Duodenal mucosa (tissue), 2 donors: ENCODE data around the gene WDR48.
"Not testable (repeated sequence)": the region's sequence is repeated elsewhere in the genome, so short reads cannot be mapped to it uniquely, and the experiment has no call there.

Source experiments
- H3K27ac ChIP-seq: one replicate; pipeline ENCODE4 v1.7.0; 2013; ENCODE audit warnings: low read depth, low read length
- H3K27me3 ChIP-seq, 2 donors: one replicate each; pipeline ENCODE4 v1.7.0; 2013; ENCODE audit warnings: low read length in 2 of 2, control low read depth in 1 of 2; ENCODE audit not compliant: insufficient read depth in 2 of 2, control insufficient read depth in 1 of 2
- H3K36me3 ChIP-seq, 2 donors: one replicate each; pipeline ENCODE4 v1.7.0; 2013; ENCODE audit warnings: low read length in 2 of 2, control low read depth in 1 of 2; ENCODE audit not compliant: insufficient read depth in 2 of 2, control insufficient read depth in 1 of 2
- H3K4me1 ChIP-seq, 2 donors: one replicate each; pipeline ENCODE4 v1.7.0; 2013; ENCODE audit warnings: low read length in 2 of 2, control low read depth in 1 of 2; ENCODE audit not compliant: insufficient read depth in 2 of 2, control insufficient read depth in 1 of 2
- H3K4me3 ChIP-seq, 2 donors: one replicate each; pipeline ENCODE4 v1.7.0; 2013; ENCODE audit warnings: low read length in 2 of 2, low read depth in 1 of 2
- H3K9ac ChIP-seq, 2 donors: one replicate each; pipeline ENCODE4 v1.7.0; 2013; ENCODE audit warnings: low read length in 2 of 2, low read depth in 1 of 2
- H3K9me3 ChIP-seq, 2 donors: one replicate each; pipeline ENCODE4 v1.7.0; 2013; ENCODE audit warnings: low read length in 2 of 2, control low read depth in 1 of 2; ENCODE audit not compliant: control insufficient read depth in 1 of 2

WDR48 gene

GRCh38 chr3:39024497-39024896 lies 27.3 kb upstream of the WDR48 start:
- Histone ChIP-seq H3K27me3 (no peaks in the 10 kb centered on the region), H3K9me3 (no peaks in the 10 kb centered on the region), H3K27ac (no peak overlapping the region), H3K4me3 (no peak overlapping the region), H3K36me3 (no peaks in the 10 kb centered on the region), H3K9ac (no peak overlapping the region), H3K4me1 (no peaks in the 10 kb centered on the region)

- H3K4me3 ChIP-seq: no peak overlapping the region
- H3K27me3 ChIP-seq: no peaks in the 10 kb centered on the region
- no peaks in the 10 kb centered on the region for H3K4me1 ChIP-seq
- no peaks in the 10 kb centered on the region for H3K36me3 ChIP-seq
- H3K27ac ChIP-seq: no peak overlapping the region
- no peak overlapping the region for H3K9ac ChIP-seq
- no peaks in the 10 kb centered on the region for H3K9me3 ChIP-seq
Measured at GRCh38 chr3:39025222-39025970, 26.4 kb upstream of the WDR48 start.

- Histone ChIP-seq H3K36me3 (no peaks in the 10 kb centered on the region), H3K27ac (no peak overlapping the region), H3K4me1 (no peaks in the 10 kb centered on the region), H3K9ac (no peak overlapping the region), H3K9me3 (no peaks in the 10 kb centered on the region), H3K4me3 (no peak overlapping the region), H3K27me3 (no peaks in the 10 kb centered on the region)
Measured at GRCh38 chr3:39028546-39028945, 23.3 kb upstream of the WDR48 start.

GRCh38 chr3:39029556-39029955 lies 22.3 kb upstream of the WDR48 start:
- Histone ChIP-seq H3K27me3 (no peaks in the 10 kb centered on the region), H3K9me3 (no peaks in the 10 kb centered on the region), H3K27ac (no peak overlapping the region), H3K4me3 (no peak overlapping the region), H3K4me1 (no peaks in the 10 kb centered on the region), H3K36me3 (no peaks in the 10 kb centered on the region), H3K9ac (no peak overlapping the region)

- no peaks in the 10 kb centered on the region for H3K9me3 ChIP-seq
- no peaks in the 10 kb centered on the region for H3K36me3 ChIP-seq
- no peak overlapping the region for H3K27ac ChIP-seq
- H3K4me1 ChIP-seq: no peaks in the 10 kb centered on the region
- no peaks in the 10 kb centered on the region for H3K27me3 ChIP-seq
- no peak overlapping the region for H3K9ac ChIP-seq
- H3K4me3 ChIP-seq: no peak overlapping the region
Measured at GRCh38 chr3:39038165-39038564, 13.7 kb upstream of the WDR48 start.

GRCh38 chr3:39050029-39050428 lies 1.8 kb upstream of the WDR48 start:
- Histone ChIP-seq H3K4me1 (peaks cover 14 to 22% of the 10 kb centered on the region in 2 donors), H3K9me3 (no peaks in the 10 kb centered on the region), H3K4me3 (no peak overlapping the region), H3K9ac (no peak overlapping the region), H3K36me3 (no peaks in the 10 kb centered on the region), H3K27ac (no peak overlapping the region), H3K27me3 (no peaks in the 10 kb centered on the region)

GRCh38 chr3:39052583-39052982 lies 767 bp downstream of the WDR48 start:
- peak overlapping the region; percentile 84 for H3K27ac ChIP-seq
- no peaks in the 10 kb centered on the region for H3K9me3 ChIP-seq
- peaks cover 14 to 22% of the 10 kb centered on the region in 2 donors for H3K4me1 ChIP-seq
- H3K4me3 ChIP-seq: peak overlapping the region; percentile 93 to 94
- H3K9ac ChIP-seq: peak overlapping the region; percentile 85 to 92
- H3K27me3 ChIP-seq: no peaks in the 10 kb centered on the region
- H3K36me3 ChIP-seq: no peaks in the 10 kb centered on the region

GRCh38 chr3:39053696-39054095 lies 1.9 kb downstream of the WDR48 start:
- no peak overlapping the region for H3K9ac ChIP-seq
- H3K27ac ChIP-seq: no peak overlapping the region
- H3K9me3 ChIP-seq: no peaks in the 10 kb centered on the region
- H3K4me1 ChIP-seq: peaks cover 14 to 22% of the 10 kb centered on the region in 2 donors
- H3K36me3 ChIP-seq: no peaks in the 10 kb centered on the region
- H3K27me3 ChIP-seq: no peaks in the 10 kb centered on the region
- H3K4me3 ChIP-seq: peak overlapping the region in 1 of 2 donors; percentile 55

GRCh38 chr3:39056151-39056550 lies 4.3 kb downstream of the WDR48 start:
- no peak overlapping the region for H3K9ac ChIP-seq
- H3K27me3 ChIP-seq: no peaks in the 10 kb centered on the region
- no peak overlapping the region for H3K27ac ChIP-seq
- no peaks in the 10 kb centered on the region for H3K9me3 ChIP-seq
- peaks cover 12 to 14% of the 10 kb centered on the region in 2 donors for H3K4me1 ChIP-seq
- no peak overlapping the region for H3K4me3 ChIP-seq
- H3K36me3 ChIP-seq: no peaks in the 10 kb centered on the region

- not testable (repeated sequence) for H3K9me3 ChIP-seq, H3K27ac ChIP-seq, H3K4me3 ChIP-seq, H3K27me3 ChIP-seq, H3K4me1 ChIP-seq, H3K9ac ChIP-seq, H3K36me3 ChIP-seq
Measured at GRCh38 chr3:39061228-39061627, 9.4 kb downstream of the WDR48 start.
